NCI-H226 (cell line): ENCODE data around the gene KRT85.
"Not testable (repeated sequence)": the region's sequence is repeated elsewhere in the genome, so short reads cannot be mapped to it uniquely, and the experiment has no call there.

ENCODE experiments used
- DNase-seq: peaks from one replicate; pipeline ENCODE4 v3.0.0-alpha.2; 2015

Gene KRT85

GRCh38 chr12:52323001-52323400, 44.3 kb downstream of the KRT85 start:
- no peak for DNase-seq

DNA sequence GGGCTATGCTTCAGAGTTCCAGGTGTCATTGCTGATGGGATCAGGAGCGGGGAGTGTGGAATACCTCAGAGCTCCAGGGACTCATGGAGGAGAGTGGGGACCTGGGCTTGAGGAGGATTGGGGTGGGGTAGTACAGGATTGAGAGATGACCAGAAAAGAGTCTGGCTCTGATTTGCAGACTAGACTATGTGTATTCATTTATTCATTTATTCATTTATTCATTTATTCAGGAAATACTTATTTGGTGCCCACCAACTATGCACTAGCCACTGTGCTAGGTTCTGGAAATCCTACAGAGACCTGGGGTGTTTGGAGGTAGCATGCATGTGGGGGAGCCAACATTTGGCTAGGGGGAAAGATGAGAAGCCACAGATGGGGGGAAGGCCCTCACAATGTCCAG, 45.2 kb downstream of the KRT85 start:
- no peak for DNase-seq

DNA sequence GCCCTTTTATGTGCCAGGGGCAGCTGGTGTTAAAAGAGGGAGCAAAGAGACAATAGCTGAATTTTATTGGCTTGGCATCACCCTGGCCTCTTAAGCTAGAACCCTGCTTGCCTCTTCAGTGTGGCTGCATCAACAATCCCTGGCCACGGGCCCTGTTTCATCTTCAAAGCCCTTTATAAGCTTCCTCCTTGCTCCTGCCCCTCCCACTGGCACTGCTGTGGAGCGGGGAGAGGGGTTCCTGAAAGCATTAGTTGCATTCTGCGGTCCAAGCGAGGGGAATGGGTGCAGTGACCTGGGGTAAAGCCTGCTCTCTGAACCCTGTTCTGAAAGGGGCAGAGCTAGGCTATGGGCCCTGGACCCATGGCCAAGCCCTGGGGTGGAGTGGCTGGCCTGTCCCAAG, 45.9 kb downstream of the KRT85 start:
- DNase-seq = no peak

- no peak for DNase-seq
Observed at GRCh38 chr12:52320784-52321400, 46.4 kb downstream of the KRT85 start, which contains the start of gene KRT83. KRT83 (minus strand) TSS chr12:52321398; CDS start chr12:52321335, 63 bp downstream.

DNA sequence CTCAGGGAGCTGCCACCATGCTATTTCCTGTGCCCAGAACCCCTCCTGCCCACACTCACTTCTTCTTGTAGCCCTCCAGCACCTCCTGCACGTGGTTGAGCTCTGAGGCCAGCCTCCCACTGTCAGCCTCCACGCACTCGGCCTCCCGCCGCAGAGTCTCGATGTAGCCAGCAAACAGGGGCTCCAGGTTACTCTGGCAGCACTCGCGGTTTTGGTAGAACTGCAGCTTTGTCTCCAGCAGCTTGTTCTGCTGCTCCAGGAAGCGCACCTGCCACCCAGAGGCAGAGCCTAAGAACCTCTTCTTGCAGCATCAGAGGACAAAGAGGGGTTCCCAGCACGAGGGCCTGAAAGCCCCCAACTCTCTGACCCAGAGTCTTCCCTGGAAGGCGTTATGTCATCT, 48.2 kb downstream of the KRT85 start:
- DNase-seq = no peak

GRCh38 chr12:52318241-52318990, 48.9 kb downstream of the KRT85 start:
- no peak for DNase-seq

DNA sequence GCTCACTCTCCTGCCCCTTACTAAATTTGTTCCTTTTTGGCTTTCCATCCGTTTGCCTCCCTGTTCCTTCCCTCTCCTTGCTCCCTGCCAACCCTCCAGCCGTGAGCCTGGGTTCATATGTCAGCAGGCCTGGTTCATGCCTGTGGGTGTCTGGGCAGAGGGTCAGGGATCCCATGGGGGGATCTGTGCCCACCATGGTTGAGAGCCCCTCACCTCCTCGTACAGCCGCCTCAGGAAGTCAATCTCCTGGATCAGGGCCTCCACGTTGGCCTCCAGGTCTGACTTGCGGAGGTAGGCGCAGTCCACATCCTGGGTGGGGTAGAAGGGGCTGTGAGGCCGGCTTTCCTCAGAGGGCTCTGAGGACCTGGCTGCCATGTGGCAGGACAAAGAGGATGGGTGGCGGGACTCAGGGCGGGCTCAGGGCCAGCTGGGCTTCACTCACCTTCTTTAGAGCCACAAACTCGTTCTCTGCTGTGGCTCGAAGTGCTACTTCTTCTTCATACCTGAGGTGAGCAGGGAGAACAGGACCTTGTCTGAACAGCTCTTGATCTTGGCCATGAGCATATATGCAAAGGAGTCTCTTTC, 49.7 kb downstream of the KRT85 start:
- DNase-seq = no peak

- no peak for DNase-seq
Observed at GRCh38 chr12:52316701-52317100, 50.6 kb downstream of the KRT85 start.

- DNase-seq = no peak
Observed at GRCh38 chr12:52316290-52316689, 51.0 kb downstream of the KRT85 start.

DNA sequence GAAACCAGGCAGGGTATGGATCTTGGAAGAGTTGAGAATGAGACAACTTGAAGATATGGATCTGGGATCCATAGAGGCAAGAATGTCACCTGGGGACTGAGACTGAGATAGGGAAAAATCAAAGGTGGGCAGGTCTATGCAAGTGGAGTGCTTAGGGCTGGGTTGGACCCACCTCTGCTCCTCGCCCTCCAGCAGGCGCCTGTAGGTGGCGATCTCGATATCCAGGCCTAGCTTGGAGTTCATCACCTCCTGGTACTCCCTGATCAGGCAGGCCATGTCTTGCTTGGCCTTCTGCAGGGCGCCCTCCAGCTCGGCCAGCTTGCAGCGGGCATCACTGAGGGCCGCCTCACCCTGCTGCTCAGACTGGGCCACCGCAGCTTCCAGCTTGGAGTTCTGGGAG, 51.6 kb downstream of the KRT85 start:
- not testable (repeated sequence) for DNase-seq

GRCh38 chr12:52314511-52314910, 52.8 kb downstream of the KRT85 start:
- DNase-seq = no peak

- no peak for DNase-seq
Observed at GRCh38 chr12:52313926-52314325, 53.4 kb downstream of the KRT85 start.

GRCh38 chr12:52313461-52313860, 53.8 kb downstream of the KRT85 start:
- DNase-seq = no peak

- DNase-seq = no peak
Observed at GRCh38 chr12:52312086-52312485, 55.2 kb downstream of the KRT85 start.

- DNase-seq = no peak
Observed at GRCh38 chr12:52311285-52311648, 56.0 kb downstream of the KRT85 start.

DNA sequence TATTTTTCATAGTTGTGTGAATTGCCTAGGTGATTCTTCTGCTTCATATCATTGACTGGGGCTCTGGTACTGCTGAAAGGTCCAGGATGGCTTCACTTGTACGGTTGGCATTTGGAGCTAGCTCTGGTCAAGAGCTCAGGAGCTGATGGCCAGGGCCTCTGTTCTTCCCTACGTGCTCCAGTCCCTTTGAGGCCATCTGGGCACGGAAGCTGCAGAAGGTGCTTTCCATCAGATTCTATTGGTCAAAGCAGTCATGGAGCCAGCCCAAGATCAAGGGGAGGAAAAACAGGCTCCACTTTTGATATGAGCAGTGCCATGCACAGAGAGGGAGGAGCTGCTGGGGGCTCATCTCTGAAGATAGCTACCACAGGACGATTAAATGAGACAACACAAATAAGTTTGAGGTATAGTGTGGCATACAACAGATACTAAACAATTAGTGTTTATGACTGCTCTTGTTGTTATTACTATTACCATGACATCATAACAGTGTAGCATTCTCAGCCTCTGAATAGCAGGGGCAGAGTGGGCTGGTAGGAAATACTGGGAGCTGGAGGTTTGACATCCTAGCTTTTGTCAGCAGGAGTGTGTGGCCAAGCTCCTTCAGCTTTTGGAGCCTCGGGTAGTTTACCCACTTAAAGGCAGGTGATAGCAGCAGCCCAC, 56.5 kb downstream of the KRT85 start:
- DNase-seq = no peak
